22Rv1 (cell line): ENCODE measurements around the gene BRD3.
"Not testable (repeated sequence)": the region's sequence is repeated elsewhere in the genome, so short reads cannot be mapped to it uniquely, and the experiment has no call there.

Experiments
- H3K27ac ChIP-seq: fragments of 450-650 bp; 2 replicates; pipeline ENCODE4 v1.5.1; 2017
- ZFX ChIP-seq: fragments of 450-650 bp; IDR thresholded peaks from 2 replicates; pipeline ENCODE4 v1.6.1; 2017; ENCODE audit warnings: antibody characterized with exemption, borderline replicate concordance
- TF ChIP-seq, protein P1 (sequence below): fragments of 450-650 bp; IDR thresholded peaks from 2 replicates; pipeline ENCODE4 v1.5.1; 2017; ENCODE audit warnings: mild to moderate bottlenecking

The BRD3 gene

DNA sequence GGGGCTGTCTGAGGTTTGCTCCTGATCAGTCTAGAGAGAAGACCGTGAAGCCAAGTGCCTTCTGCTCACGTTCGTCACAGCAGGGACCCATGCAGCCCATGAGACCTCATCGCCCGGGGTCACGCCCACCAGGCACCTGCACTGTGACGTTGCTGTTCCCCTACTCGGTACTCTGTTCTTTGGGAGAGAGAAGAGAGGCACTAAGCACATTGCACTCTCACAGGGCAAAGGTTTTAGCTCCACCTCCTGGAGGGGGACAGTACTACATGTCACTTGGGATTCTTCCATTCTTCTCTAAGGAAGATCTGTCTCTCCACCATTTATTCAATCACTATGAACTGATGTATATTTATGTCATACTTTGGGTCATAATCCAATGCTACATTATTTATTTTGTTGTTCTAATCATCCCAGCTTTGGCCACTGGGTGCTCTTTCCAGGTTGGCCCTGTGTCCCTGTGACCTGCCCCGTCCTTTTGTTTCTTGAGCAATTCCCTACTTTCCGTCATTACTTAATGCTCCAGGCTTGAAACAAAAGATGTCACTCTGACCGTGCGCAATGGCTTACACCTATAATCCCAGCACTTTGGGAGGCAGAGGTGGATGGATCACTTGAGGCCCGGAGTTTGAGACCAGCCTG is 31.4 kb upstream of the BRD3 start:
- TF ChIP-seq, protein P1, sequence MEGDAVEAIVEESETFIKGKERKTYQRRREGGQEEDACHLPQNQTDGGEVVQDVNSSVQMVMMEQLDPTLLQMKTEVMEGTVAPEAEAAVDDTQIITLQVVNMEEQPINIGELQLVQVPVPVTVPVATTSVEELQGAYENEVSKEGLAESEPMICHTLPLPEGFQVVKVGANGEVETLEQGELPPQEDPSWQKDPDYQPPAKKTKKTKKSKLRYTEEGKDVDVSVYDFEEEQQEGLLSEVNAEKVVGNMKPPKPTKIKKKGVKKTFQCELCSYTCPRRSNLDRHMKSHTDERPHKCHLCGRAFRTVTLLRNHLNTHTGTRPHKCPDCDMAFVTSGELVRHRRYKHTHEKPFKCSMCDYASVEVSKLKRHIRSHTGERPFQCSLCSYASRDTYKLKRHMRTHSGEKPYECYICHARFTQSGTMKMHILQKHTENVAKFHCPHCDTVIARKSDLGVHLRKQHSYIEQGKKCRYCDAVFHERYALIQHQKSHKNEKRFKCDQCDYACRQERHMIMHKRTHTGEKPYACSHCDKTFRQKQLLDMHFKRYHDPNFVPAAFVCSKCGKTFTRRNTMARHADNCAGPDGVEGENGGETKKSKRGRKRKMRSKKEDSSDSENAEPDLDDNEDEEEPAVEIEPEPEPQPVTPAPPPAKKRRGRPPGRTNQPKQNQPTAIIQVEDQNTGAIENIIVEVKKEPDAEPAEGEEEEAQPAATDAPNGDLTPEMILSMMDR: peak; percentile 86
- TF ChIP-seq ZFX: no peak
- no peak overlapping the region for H3K27ac ChIP-seq

DNA sequence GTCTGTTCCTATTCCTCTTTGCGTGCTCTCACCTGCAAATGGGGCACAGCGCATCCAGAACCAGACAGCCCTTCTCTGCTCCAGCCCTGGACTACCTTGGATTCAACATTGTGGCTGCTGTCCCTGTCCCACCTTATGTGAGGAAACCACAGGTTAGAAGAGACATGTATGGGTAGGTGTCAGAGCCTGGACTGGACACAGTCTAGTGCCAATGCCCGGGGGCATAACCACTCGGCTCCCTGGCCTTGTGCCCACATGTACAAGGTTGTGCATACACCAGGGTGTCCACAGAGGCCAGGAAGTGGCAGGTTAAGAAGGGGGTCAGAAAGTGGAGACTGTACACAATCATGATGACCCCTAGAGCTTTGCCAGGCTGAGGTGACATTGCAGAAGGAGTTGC is 22.1 kb upstream of the BRD3 start:
- no peak overlapping the region for H3K27ac ChIP-seq
- TF ChIP-seq ZFX: no peak
- TF ChIP-seq, protein P1: no peak

DNA sequence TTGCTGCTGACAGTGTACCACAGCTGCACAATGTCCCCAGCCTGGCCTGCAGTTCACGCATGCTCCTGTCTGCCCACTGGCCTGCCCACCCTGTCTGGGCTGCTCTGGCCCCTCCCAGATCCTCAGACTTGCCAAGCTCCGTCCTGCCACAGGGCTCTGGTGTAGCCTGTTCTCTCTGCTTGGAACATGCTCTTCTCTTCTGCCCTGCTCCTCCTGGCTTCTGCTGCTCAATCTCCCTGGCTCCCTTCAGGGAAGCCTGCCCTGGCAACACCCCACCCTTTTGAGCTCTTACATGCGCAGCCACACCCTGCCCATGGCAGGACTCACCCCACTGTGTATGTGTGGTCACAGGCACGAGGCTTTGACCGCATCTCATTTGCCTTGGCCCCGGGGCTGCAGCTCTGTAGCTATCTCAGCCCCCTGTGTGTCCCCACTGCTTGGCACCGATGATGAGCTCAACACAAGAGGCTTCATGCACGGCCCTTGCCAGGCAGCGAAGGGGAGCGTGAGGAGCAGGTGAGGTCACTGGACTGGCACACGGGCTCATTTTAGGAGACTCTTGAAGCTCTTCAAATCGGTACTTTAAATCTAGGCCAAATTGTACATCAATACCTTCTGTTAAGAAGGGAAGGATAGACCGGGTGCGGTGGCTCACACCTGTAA is 20.4 kb upstream of the BRD3 start:
- TF ChIP-seq, protein P1: no peak
- no peak for TF ChIP-seq ZFX
- H3K27ac ChIP-seq: no peak overlapping the region

DNA sequence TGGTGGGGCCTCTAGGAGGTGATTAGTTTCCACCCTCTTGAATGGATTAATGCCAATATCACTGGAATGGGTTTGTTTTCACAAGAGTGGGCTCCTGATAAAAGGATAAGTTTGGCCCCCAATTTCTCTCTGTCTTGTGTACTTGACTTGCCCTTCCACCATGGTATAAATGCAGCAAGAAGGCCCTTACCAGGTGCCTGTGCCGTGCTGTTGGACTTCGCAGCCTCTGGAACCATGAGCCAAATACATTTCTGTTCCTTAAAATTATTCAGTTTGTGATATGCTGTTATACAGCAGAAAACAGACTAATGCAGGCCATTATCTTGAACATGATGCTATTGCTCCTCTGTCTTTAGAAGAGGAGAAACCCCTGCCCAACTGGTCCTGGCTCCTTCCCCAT is 17.8 kb upstream of the BRD3 start:
- no peak for TF ChIP-seq ZFX
- TF ChIP-seq, protein P1: no peak
- no peak overlapping the region for H3K27ac ChIP-seq

DNA sequence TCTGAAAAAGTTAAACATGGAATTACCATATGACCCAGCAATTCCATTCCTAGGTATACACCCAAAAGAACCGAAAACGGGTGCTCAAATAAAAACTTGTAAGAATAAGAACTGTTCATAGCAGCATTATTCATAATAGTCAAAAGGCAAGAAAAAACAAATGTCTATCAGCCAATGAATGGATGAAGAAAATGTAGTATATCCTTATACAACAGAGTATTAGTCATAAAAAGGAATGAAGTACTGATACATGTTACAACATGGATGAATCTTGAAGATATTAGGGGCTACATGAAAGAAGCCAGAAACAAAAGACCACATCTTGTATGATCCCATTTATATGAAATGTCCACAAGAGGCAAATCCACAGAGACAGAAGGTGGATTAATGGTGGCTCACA is 15.6 kb upstream of the BRD3 start:
- TF ChIP-seq, protein P1: no peak
- TF ChIP-seq ZFX: no peak
- H3K27ac ChIP-seq: no peak overlapping the region

DNA sequence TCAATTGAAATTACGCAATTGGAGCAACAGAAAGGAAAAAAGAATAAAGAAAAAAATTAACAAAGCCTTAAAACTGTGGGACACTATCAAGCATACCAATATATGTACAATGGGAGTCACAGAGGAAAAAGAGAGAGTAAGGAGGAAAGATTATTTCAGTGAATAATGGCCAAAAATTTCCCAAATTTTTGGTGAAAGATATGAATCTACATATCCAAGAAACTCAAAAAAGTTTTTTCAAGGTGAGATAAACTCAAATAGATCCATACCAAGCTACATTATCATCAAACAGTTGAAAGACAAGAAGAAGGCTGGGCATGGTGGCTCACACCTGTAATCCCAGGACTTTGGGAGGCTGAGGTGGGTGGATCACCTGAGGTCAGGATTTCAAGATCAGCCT is 8.8 kb upstream of the BRD3 start:
- no peak for TF ChIP-seq ZFX
- TF ChIP-seq, protein P1: no peak
- H3K27ac ChIP-seq: no peak overlapping the region

DNA sequence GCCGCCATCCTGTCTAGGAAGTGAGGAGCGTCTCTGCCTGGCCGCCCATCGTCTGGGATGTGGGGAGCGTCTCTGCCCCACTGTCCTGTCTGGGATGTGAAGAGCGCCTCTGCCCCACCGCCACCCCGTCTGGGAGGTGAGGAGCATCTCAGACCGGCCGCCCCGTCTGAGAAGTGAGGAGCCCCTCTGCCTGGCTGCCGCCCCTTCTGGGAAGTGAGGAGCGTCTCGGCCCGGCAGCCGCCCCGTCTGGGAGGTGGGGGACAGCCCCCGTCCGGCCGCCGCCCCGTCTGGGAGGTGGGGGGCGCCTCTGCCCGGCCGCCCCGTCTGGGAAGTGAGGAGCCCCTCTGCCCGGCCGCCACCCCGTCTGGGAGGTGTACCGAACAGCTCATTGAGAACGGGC is 7.9 kb upstream of the BRD3 start:
- H3K27ac ChIP-seq: not testable (repeated sequence)
